Psoas muscle (tissue), 8 donors: ENCODE measurements around the gene PAPPA. TPM values are rescaled to one million over a fixed set of nuclear protein-coding genes. Genes with fewer than 3 reads are reported as not detected.

Experiments used
- ATAC-seq, 4 donors: fragments of 200-7000 bp; cut with Tn5 transposase; one replicate each; pipeline ENCODE4 v1.9.1; 2020; ENCODE audit warnings: moderate library complexity in 3 of 4, mild to moderate bottlenecking in 2 of 4
- DNase-seq, 2 donors: peaks; one replicate each; pipeline ENCODE4 v3.0.0-alpha.2; 2020
- H3K27ac ChIP-seq: fragments of 200-600 bp; one replicate; pipeline ENCODE4 v1.8.0; 2022
- H3K27me3 ChIP-seq, 3 donors: fragments of 200-600 bp in 1 of 3; one replicate each; pipeline versions ENCODE4 v1.6.1 to v1.8.0; 2013 to 2022; ENCODE audit warnings: low read length in 2 of 3, mild to moderate bottlenecking in 2 of 3, moderate library complexity in 1 of 3; ENCODE audit not compliant: insufficient read depth in 3 of 3
- H3K36me3 ChIP-seq, 2 donors: fragments of 200-600 bp in 1 of 2; one replicate each; pipeline versions ENCODE4 v1.6.1 to v1.8.0; 2013 to 2022; ENCODE audit warnings: low read depth in 1 of 2, mild to moderate bottlenecking in 1 of 2, moderate library complexity in 1 of 2; ENCODE audit not compliant: insufficient read depth in 1 of 2
- H3K4me1 ChIP-seq: fragments of 200-600 bp; one replicate; pipeline ENCODE4 v1.8.0; 2022
- H3K4me3 ChIP-seq: fragments of 200-600 bp; one replicate; pipeline ENCODE4 v1.8.0; 2022; ENCODE audit warnings: mild to moderate bottlenecking
- H3K9me3 ChIP-seq: fragments of 200-600 bp; one replicate; pipeline ENCODE4 v1.8.0; 2022
- WGBS, 3 donors: extraction: QIAGEN DNeasy Blood & Tissue Kit; methylation state at CpG; one replicate each; pipeline versions ENCODE4 v1.1.6 to v1.1.7; 2013; 5-methylcytosine and 5-hydroxymethylcytosine counted together
- intact Hi-C, 2 donors: fragments of 100-400 bp; cut with DNase I; formaldehyde crosslinking; loops; one replicate each; pipeline versions ENCODE4 v1.11.0 to v1.14.2; 2022
- polyA plus RNA-seq, 3 donors: library from polyadenylated mRNA; stranded (reverse); fragments of 200-250 nt; gene quantifications; one replicate each; pipeline ENCODE4 v1.2.3, GENCODE V29; 2013
- total RNA-seq, 4 donors: library from RNA; stranded (reverse); fragmentation: NEBNext Ultra II Directional in 2 of 4; extraction: Animal tissue kit (Norgen Biotek cat#: 25700) in 2 of 4; gene quantifications; one replicate each; pipeline versions ENCODE4 v1.2.1 to v1.2.4, GENCODE V29; 2021 to 2023
- TF ChIP-seq, protein P1 (sequence below): fragments of 200-600 bp; IDR thresholded peaks from one replicate; pipeline ENCODE4 v1.8.0; 2022; ENCODE audit warnings: antibody characterized with exemption
- donor health status: healthy with polysubstance abuse.
- donor health status: DM: no; HTN: no; CAD: no; lungs with moderate emphysema.
- donor health status: Bipolar disorder and iron deficiency.
- donor health status: healthy.
- donor health status: DM: yes; HTN: yes; CAD: no.
- donor health status: DM: no; HTN: no; CAD: no.
- donor health status: DM: no; HTN: no; CAD: no.
- donor health status: DM: yes; HTN: yes; CAD: no.

PAPPA gene
- total and polyA plus RNA-seq, 7 donors, result 0.07 to 0.88 (median 0.61) TPM

GRCh38 chr9:116156621-116157314 is 3.2 kb downstream of the PAPPA start:
- H3K27ac ChIP-seq, result peak overlapping the region; percentile 73
- intact Hi-C loops, result loop anchor here (5.0 to 10.0 kb wide), 4 partner anchors 154 to 562 kb away; no protein-coding TSS in a partner anchor
- 1 to 4% (median 2%) methylated on average over 24 of the region's 24 CpGs for WGBS, 3 donors
- H3K36me3 ChIP-seq, result no peaks in the 10 kb centered on the region
- ATAC-seq, result peak; percentile 92 to 98 (median 94)
- peaks cover 0 to 35% (median 3%) of the 10 kb centered on the region in 3 donors for H3K27me3 ChIP-seq
- H3K4me3 ChIP-seq, result peak overlapping the region; percentile 53
- no peaks in the 10 kb centered on the region for H3K9me3 ChIP-seq
- DNase-seq, result peak; percentile 64 to 86
- TF ChIP-seq, protein P1, sequence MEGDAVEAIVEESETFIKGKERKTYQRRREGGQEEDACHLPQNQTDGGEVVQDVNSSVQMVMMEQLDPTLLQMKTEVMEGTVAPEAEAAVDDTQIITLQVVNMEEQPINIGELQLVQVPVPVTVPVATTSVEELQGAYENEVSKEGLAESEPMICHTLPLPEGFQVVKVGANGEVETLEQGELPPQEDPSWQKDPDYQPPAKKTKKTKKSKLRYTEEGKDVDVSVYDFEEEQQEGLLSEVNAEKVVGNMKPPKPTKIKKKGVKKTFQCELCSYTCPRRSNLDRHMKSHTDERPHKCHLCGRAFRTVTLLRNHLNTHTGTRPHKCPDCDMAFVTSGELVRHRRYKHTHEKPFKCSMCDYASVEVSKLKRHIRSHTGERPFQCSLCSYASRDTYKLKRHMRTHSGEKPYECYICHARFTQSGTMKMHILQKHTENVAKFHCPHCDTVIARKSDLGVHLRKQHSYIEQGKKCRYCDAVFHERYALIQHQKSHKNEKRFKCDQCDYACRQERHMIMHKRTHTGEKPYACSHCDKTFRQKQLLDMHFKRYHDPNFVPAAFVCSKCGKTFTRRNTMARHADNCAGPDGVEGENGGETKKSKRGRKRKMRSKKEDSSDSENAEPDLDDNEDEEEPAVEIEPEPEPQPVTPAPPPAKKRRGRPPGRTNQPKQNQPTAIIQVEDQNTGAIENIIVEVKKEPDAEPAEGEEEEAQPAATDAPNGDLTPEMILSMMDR, result peak; percentile 7
- peaks cover 17% of the 10 kb centered on the region for H3K4me1 ChIP-seq

DNA sequence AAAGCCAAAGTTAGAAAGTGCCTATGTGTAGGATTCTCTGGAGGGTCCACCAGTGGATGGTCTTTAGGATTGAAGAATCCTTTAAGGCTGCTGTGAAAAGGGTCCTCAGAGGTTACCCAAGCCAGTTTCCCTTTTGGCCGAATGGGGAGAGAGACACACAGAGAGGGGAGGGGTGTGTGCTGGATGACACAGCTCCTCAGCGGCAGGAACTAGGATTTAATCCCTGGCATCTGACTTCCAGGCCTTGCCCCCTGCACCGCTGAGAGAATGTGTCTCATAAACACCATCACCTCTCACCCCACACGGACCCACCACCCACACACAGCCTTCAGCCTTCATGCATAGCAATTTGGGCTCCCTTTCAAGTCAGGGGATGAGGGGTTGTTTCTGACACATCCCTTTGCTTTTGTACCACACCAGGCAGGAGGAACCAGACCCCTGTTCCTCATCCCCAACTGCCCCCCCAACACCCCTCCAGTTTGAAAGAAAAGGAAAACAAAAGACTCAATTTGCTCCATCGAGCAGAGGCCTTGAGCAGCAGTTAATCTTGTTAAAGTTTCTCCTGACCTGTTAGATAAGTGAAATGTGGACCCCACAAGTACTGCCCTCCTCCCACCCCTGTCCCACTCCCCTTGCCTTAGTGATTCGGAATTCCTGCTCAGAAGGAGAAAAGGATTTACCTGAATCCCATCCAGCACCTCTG is 4.0 kb downstream of the PAPPA start:
- TF ChIP-seq, protein P1, result no peak
- Histone ChIP-seq H3K27ac (peak overlapping the region; percentile 73), H3K4me3 (peak overlapping the region; percentile 53), H3K36me3 (no peaks in the 10 kb centered on the region), H3K9me3 (no peaks in the 10 kb centered on the region), H3K4me1 (peaks cover 17% of the 10 kb centered on the region), H3K27me3 (peaks cover 0 to 27% (median 3%) of the 10 kb centered on the region in 3 donors)
- intact Hi-C loops, result loop anchor here (5.0 to 10.0 kb wide), 4 partner anchors 155 to 563 kb away; no protein-coding TSS in a partner anchor
- DNase-seq (no peak), ATAC-seq (no peak)
- WGBS, 3 donors, result 42 to 51% (median 48%) methylated on average over 6 of the region's 6 CpGs

GRCh38 chr9:116160676-116161571 is 7.3 kb downstream of the PAPPA start:
- Histone ChIP-seq H3K27me3 (no peaks in the 10 kb centered on the region), H3K36me3 (no peaks in the 10 kb centered on the region), H3K4me3 (no peak overlapping the region), H3K9me3 (no peaks in the 10 kb centered on the region), H3K27ac (no peak overlapping the region), H3K4me1 (peaks cover 14% of the 10 kb centered on the region)
- ATAC-seq (no peak), DNase-seq (no peak)
- WGBS, 3 donors, result 75 to 80% (median 78%) methylated on average over 9 of the region's 9 CpGs
- intact Hi-C loops, result loop anchor here in 1 of 2 donors (5.0 kb wide), 2 partner anchors 406 to 501 kb away; no protein-coding TSS in a partner anchor
- TF ChIP-seq, protein P1, result no peak

GRCh38 chr9:116162241-116162781 is 8.7 kb downstream of the PAPPA start:
- 67 to 82% (median 72%) methylated on average over 5 of the region's 5 CpGs for whole genome bisulfite sequencing, 3 donors
- ATAC-seq (no peak), DNase-seq (no peak)
- Histone ChIP-seq H3K27me3 (no peaks in the 10 kb centered on the region), H3K9me3 (no peaks in the 10 kb centered on the region), H3K27ac (no peak overlapping the region), H3K4me3 (no peak overlapping the region), H3K36me3 (no peaks in the 10 kb centered on the region), H3K4me1 (peaks cover 3% of the 10 kb centered on the region)
- intact Hi-C loops, result loop anchor here in 1 of 2 donors (5.0 kb wide), 2 partner anchors 405 to 500 kb away; no protein-coding TSS in a partner anchor
- TF ChIP-seq, protein P1, result no peak
